Cardiac muscle cell (in vitro differentiated cells and primary cell): Measurements from ENCODE around the gene DRD4. TPM values are rescaled to one million over a fixed set of nuclear protein-coding genes. Genes with fewer than 3 reads are reported as not detected.

ENCODE experiments used
- DNase-seq, 2 donors: peaks; one replicate each; pipeline versions ENCODE4 v3.0.0 to v3.0.0-alpha.2; 2010 to 2017; ENCODE audit warnings: low read depth in 1 of 2, low spot score in 1 of 2
- H3K27ac ChIP-seq: fragments of 200-600 bp; sonication (generic); 2 replicates; pipeline ENCODE4 v1.5.1; 2016
- H3K27me3 ChIP-seq: fragments of 200-600 bp; sonication (generic); 2 replicates; pipeline ENCODE4 v1.6.0; 2016; ENCODE audit warnings: control low read depth
- H3K36me3 ChIP-seq: fragments of 200-600 bp; sonication (generic); 2 replicates; pipeline ENCODE4 v1.5.1; 2016; ENCODE audit warnings: control low read depth
- H3K4me1 ChIP-seq: fragments of 200-600 bp; sonication (generic); 2 replicates; pipeline ENCODE4 v1.8.1; 2017; ENCODE audit warnings: low read depth, mild to moderate bottlenecking, mixed run types
- H3K4me3 ChIP-seq: fragments of 200-600 bp; sonication (generic); 2 replicates; pipeline ENCODE4 v1.5.1; 2016; ENCODE audit warnings: mild to moderate bottlenecking
- H3K9me3 ChIP-seq: fragments of 200-600 bp; sonication (generic); 2 replicates; pipeline ENCODE4 v1.5.1; 2017; ENCODE audit warnings: low read depth, mild to moderate bottlenecking, control low read depth
- CTCF ChIP-seq: IDR thresholded peaks from 2 replicates; pipeline ENCODE4 v1.5.1; 2012; ENCODE audit warnings: low read depth, mild to moderate bottlenecking, low read length
- polyA plus RNA-seq: library from polyadenylated mRNA; unstranded; fragments of >200 nt; fragmentation: Nextera tagmentation; extraction: Ambion mirVana; gene quantifications from 2 replicates; pipeline ENCODE4 v1.2.1, GENCODE V29; 2016
- total RNA-seq: library from RNA; depleted of rRNA; stranded (reverse); fragments of >200 nt; gene quantifications from 2 replicates; pipeline ENCODE4 v1.2.3, GENCODE V29; 2016

The DRD4 gene
- total and polyA plus RNA-seq, 2 experiments from 2014 or later = 0.75 to 1.2 TPM

- no peak overlapping the region for H3K27ac ChIP-seq
- H3K4me3 ChIP-seq = no peak overlapping the region
- DNase-seq = no peak
- no peaks in the 10 kb centered on the region for H3K27me3 ChIP-seq
- peaks cover 14% of the 10 kb centered on the region for H3K4me1 ChIP-seq
- H3K36me3 ChIP-seq = peaks cover 54% of the 10 kb centered on the region
- TF ChIP-seq CTCF = no peak
- H3K9me3 ChIP-seq = no peaks in the 10 kb centered on the region
Observed at GRCh38 chr11:611001-611996, 25.8 kb upstream of the DRD4 start.

GRCh38 chr11:612201-612960, 24.7 kb upstream of the DRD4 start:
- H3K4me1 ChIP-seq = peaks cover 15% of the 10 kb centered on the region
- TF ChIP-seq CTCF = peak; percentile 13
- H3K27me3 ChIP-seq = no peaks in the 10 kb centered on the region
- peak overlapping the region; percentile 22 for H3K27ac ChIP-seq
- no peak for DNase-seq
- H3K4me3 ChIP-seq = no peak overlapping the region
- no peaks in the 10 kb centered on the region for H3K9me3 ChIP-seq
- peaks cover 48% of the 10 kb centered on the region for H3K36me3 ChIP-seq

DNA sequence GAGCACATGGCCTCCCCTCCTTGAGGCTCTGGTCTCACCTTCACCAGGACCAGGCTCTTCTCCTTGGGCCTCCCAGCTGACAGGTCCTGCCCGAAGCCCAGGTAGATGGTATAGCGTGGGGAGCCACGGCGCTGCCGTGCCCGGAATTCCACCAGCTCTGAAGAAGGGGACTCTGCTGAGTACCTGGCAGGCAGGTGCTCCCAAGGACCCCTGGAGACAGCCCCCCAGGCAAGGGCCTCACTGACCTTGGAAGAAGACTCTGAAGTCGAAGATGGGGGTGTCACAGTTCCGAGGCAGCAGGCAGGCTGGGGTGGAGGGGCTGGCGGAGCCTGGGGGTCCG, 24.1 kb upstream of the DRD4 start:
- H3K4me1 ChIP-seq = peaks cover 15% of the 10 kb centered on the region
- no peak overlapping the region for H3K27ac ChIP-seq
- H3K9me3 ChIP-seq = no peaks in the 10 kb centered on the region
- DNase-seq = no peak
- H3K36me3 ChIP-seq = peaks cover 42% of the 10 kb centered on the region
- no peak for TF ChIP-seq CTCF
- no peak overlapping the region for H3K4me3 ChIP-seq
- no peaks in the 10 kb centered on the region for H3K27me3 ChIP-seq

- H3K4me3 ChIP-seq = no peak overlapping the region
- DNase-seq = peak; percentile 55 to 80
- H3K9me3 ChIP-seq = no peaks in the 10 kb centered on the region
- no peaks in the 10 kb centered on the region for H3K27me3 ChIP-seq
- H3K27ac ChIP-seq = no peak overlapping the region
- TF ChIP-seq CTCF = no peak
- H3K36me3 ChIP-seq = peaks cover 39% of the 10 kb centered on the region
- H3K4me1 ChIP-seq = peaks cover 15% of the 10 kb centered on the region
Observed at GRCh38 chr11:613369-613968, 23.6 kb upstream of the DRD4 start.

DNA sequence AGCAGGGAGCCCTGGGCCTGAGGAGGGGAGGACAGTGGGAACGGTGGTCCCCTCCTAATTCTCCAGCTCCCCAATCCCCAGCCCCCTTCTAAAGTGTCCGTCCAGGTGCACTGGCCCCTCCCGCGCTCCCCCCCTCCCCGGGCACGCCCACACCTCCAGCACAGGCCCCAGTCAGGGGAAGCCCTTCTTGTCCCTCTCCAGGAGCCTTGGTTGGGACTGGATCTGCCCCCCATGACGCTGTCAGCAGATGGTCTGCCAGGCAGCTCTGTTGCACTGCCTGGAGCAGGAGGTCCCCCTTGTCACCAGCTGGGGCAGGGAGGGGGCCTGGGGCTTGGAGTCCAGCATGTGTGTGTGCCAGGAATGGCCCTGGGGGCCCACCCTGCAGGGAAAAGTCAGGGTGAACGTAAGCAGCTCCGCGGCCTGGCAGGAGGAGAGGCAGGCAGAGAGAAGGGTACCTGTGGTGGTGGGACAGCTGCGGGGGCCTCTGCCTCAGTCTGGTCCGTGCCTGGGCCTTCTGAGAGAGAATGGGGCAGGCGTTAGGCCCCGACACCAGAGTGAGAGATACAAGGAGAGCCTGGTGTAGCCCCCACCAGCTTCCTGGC, 22.9 kb upstream of the DRD4 start:
- Histone ChIP-seq H3K4me1 (peaks cover 15% of the 10 kb centered on the region), H3K27ac (no peak overlapping the region), H3K27me3 (no peaks in the 10 kb centered on the region), H3K36me3 (peaks cover 34% of the 10 kb centered on the region), H3K4me3 (no peak overlapping the region), H3K9me3 (no peaks in the 10 kb centered on the region)
- no peak for TF ChIP-seq CTCF
- no peak for DNase-seq
